Trophoblast cell (in vitro differentiated cells and primary cell): Measurements from ENCODE around the gene TCTN1.

Experiments used
- DNase-seq, 2 donors: peaks; one replicate each; pipeline ENCODE4 v3.0.0-alpha.2; 2016
- H2AFZ ChIP-seq: 2 replicates; pipeline ENCODE4 v1.6.1; 2013; ENCODE audit warnings: low read length, moderate library complexity, mild to moderate bottlenecking; ENCODE audit not compliant: insufficient read depth, poor library complexity
- H2AK5ac ChIP-seq: 2 replicates; pipeline ENCODE4 v1.6.1; 2013; ENCODE audit warnings: mild to moderate bottlenecking, low read length
- H2BK120ac ChIP-seq: 2 replicates; pipeline ENCODE4 v1.6.1; 2013; ENCODE audit warnings: low read length, mild to moderate bottlenecking, moderate library complexity; ENCODE audit not compliant: insufficient read depth, poor library complexity
- H2BK12ac ChIP-seq: 2 replicates; pipeline ENCODE4 v1.6.1; 2013; ENCODE audit warnings: mild to moderate bottlenecking, low read length, moderate library complexity
- H2BK5ac ChIP-seq: 2 replicates; pipeline ENCODE4 v1.6.1; 2013; ENCODE audit warnings: low read length, low read depth, moderate library complexity, mild to moderate bottlenecking; ENCODE audit not compliant: poor library complexity
- H3K14ac ChIP-seq: 2 replicates; pipeline ENCODE4 v1.6.1; 2013; ENCODE audit warnings: mild to moderate bottlenecking, low read length
- H3K18ac ChIP-seq: 2 replicates; pipeline ENCODE4 v1.6.1; 2013; ENCODE audit warnings: mild to moderate bottlenecking, low read length
- H3K23ac ChIP-seq: 2 replicates; pipeline ENCODE4 v1.6.1; 2013; ENCODE audit warnings: low read length
- H3K27ac ChIP-seq: 2 replicates; pipeline ENCODE4 v1.5.1; 2013; ENCODE audit warnings: low read depth, mild to moderate bottlenecking, inconsistent platforms, low read length, moderate library complexity
- H3K27me3 ChIP-seq: 2 replicates; pipeline ENCODE4 v1.6.1; 2013; ENCODE audit warnings: inconsistent platforms, mild to moderate bottlenecking, low read length, moderate library complexity; ENCODE audit not compliant: insufficient read depth
- H3K36me3 ChIP-seq, 2 experiments: 1 replicate in 1 of 2; 2 replicates in 1 of 2; pipeline ENCODE4 v1.6.1; 2013; ENCODE audit warnings: low read length in 2 of 2, mild to moderate bottlenecking in 2 of 2, moderate library complexity in 1 of 2; ENCODE audit not compliant: insufficient read depth in 2 of 2, control insufficient read depth in 1 of 2
- H3K4ac ChIP-seq: 2 replicates; pipeline ENCODE4 v1.6.1; 2013; ENCODE audit warnings: low read depth, mild to moderate bottlenecking, low read length, moderate library complexity
- H3K4me1 ChIP-seq, 2 experiments: 1 replicate in 1 of 2; 2 replicates in 1 of 2; pipeline ENCODE4 v1.6.1; 2013; ENCODE audit warnings: low read length in 2 of 2, mild to moderate bottlenecking in 2 of 2, moderate library complexity in 1 of 2; ENCODE audit not compliant: insufficient read depth in 2 of 2, control insufficient read depth in 1 of 2
- H3K4me2 ChIP-seq: 2 replicates; pipeline ENCODE4 v1.6.1; 2013; ENCODE audit warnings: inconsistent platforms, mild to moderate bottlenecking, low read length, moderate library complexity
- H3K4me3 ChIP-seq: 2 replicates; pipeline ENCODE4 v1.5.1; 2013; ENCODE audit warnings: mild to moderate bottlenecking, low read depth, low read length, inconsistent platforms
- H3K79me1 ChIP-seq: one replicate; pipeline ENCODE4 v1.6.1; 2013; ENCODE audit warnings: low read length
- H3K79me2 ChIP-seq: 2 replicates; pipeline ENCODE4 v1.6.1; 2013; ENCODE audit warnings: low read length, mild to moderate bottlenecking; ENCODE audit not compliant: control insufficient read depth, insufficient read depth, poor library complexity
- H3K9ac ChIP-seq: 2 replicates; pipeline ENCODE4 v1.6.1; 2013; ENCODE audit warnings: mild to moderate bottlenecking, low read length
- H3K9me3 ChIP-seq: 2 replicates; pipeline ENCODE4 v1.6.1; 2013; ENCODE audit warnings: low read depth, mild to moderate bottlenecking, control low read depth, inconsistent platforms, low read length; ENCODE audit not compliant: insufficient read depth
- H4K12ac ChIP-seq: 2 replicates; pipeline ENCODE4 v1.6.1; 2013; ENCODE audit warnings: low read depth, mild to moderate bottlenecking, low read length, moderate library complexity
- H4K8ac ChIP-seq: 2 replicates; pipeline ENCODE4 v1.6.1; 2013; ENCODE audit warnings: low read depth, mild to moderate bottlenecking, low read length, moderate library complexity
- H4K91ac ChIP-seq: one replicate; pipeline ENCODE4 v1.6.1; 2013; ENCODE audit warnings: low read depth, mild to moderate bottlenecking, low read length, moderate library complexity
- WGBS: extraction: QIAGEN DNeasy Blood & Tissue Kit; methylation state at CpG from one replicate; pipeline ENCODE4 v1.1.7; 2013; ENCODE audit warnings: missing lambda C conversion rate; ENCODE audit not compliant: insufficient read length, insufficient coverage; ENCODE audit errors: extremely low coverage; 5-methylcytosine and 5-hydroxymethylcytosine counted together

TCTN1 gene

DNA sequence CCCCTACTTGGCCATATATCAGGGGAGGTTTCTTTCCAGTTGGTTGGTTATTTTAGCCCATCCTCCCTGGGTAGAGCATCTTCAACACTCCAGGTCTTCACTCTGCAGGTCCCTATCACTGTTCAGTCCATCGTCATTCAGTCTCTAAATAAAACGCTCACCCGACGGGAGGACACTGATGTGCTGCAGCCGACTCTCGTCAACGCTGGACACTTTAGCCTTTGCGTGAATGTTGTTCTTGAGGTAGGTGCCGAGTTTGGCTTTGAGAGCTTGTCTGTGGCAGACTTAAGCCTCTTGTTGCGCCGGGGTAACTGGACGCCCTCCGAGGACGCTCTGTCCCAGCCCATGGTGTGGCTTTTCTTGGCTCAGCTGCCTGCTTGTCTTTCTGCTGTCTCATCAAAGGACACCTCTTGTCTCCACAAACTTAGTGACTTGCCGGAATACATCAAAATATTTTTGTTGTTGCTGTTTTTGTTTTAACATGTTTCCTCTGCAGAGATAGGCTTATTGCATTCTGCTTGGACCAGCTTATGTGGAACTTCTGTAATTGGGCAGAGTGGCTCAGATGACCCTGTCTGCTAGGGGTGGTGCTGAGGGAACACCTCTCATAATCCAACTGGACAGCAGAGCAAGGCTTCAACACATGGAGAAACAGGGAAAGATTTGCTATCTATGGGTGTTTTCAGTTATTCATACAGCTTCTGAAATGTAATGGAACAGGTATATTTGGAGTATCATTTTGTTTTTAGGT is 26.5 kb downstream of the TCTN1 start:
- no peak overlapping the region for H3K4me2 ChIP-seq
- H3K9ac ChIP-seq: no peak overlapping the region

DNA sequence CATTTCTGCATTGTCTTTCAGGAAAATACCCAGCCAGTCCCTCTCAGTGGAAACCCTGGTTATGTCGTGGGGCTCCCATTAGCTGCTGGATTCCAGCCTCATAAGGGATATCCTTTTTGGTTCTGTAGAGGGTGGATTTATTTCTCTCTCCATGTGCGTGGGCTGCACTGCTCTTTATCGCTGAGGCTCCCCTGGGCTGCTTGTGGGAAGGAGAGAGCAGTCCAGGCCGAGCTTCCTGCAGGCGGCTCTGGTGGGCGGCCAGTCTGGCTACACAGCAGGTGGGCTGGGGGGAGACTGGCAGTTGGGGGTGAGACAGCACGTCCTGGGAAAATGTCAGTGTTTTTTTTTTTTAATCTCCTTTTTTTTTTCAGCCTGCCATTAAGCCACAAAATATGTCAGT is 27.6 kb downstream of the TCTN1 start:
- H4K91ac ChIP-seq: no peak overlapping the region
- H3K27ac ChIP-seq: no peak overlapping the region
- no peak overlapping the region for H3K18ac ChIP-seq
- no peak overlapping the region for H3K4ac ChIP-seq
- WGBS: no CpG with 5 or more reads among the region's 7 CpGs
- H3K4me2 ChIP-seq: no peak overlapping the region
- H3K36me3 ChIP-seq: no peaks in the 10 kb centered on the region
- no peak overlapping the region for H2BK120ac ChIP-seq
- H3K23ac ChIP-seq: no peak overlapping the region
- no peak overlapping the region for H3K9ac ChIP-seq
- H2BK5ac ChIP-seq: no peak overlapping the region
- no peak overlapping the region for H3K4me3 ChIP-seq
- no peak overlapping the region for H2AK5ac ChIP-seq
- no peak for DNase-seq
- H3K79me1 ChIP-seq: no peaks in the 10 kb centered on the region
- H3K14ac ChIP-seq: no peak overlapping the region
- peaks cover 0 to 4% of the 10 kb centered on the region in 2 experiments for H3K4me1 ChIP-seq
- H2AFZ ChIP-seq: no peak overlapping the region
- no peaks in the 10 kb centered on the region for H3K79me2 ChIP-seq
- H2BK12ac ChIP-seq: no peak overlapping the region
- no peak overlapping the region for H4K12ac ChIP-seq
- peaks cover 4% of the 10 kb centered on the region for H3K9me3 ChIP-seq
- no peaks in the 10 kb centered on the region for H3K27me3 ChIP-seq
- H4K8ac ChIP-seq: no peak overlapping the region

More for the DNA sequence above, 26.5 kb downstream of the TCTN1 start:
- Histone ChIP-seq H3K27me3 (no peaks in the 10 kb centered on the region), H3K4me3 (no peak overlapping the region), H4K8ac (no peak overlapping the region), H3K23ac (no peak overlapping the region), H3K14ac (no peak overlapping the region), H2AK5ac (no peak overlapping the region), H3K4me1 (peaks cover 0 to 4% of the 10 kb centered on the region in 2 experiments), H3K18ac (no peak overlapping the region), H4K91ac (no peak overlapping the region), H3K79me1 (no peaks in the 10 kb centered on the region), H2BK12ac (no peak overlapping the region), H3K4ac (no peak overlapping the region), H3K27ac (no peak overlapping the region), H4K12ac (no peak overlapping the region), H2BK5ac (no peak overlapping the region), H3K36me3 (no peaks in the 10 kb centered on the region), H3K9me3 (peaks cover 2% of the 10 kb centered on the region), H3K79me2 (no peaks in the 10 kb centered on the region), H2AFZ (no peak overlapping the region), H2BK120ac (no peak overlapping the region)
- DNase-seq: no peak
- no CpG with 5 or more reads among the region's 15 CpGs for WGBS

DNA sequence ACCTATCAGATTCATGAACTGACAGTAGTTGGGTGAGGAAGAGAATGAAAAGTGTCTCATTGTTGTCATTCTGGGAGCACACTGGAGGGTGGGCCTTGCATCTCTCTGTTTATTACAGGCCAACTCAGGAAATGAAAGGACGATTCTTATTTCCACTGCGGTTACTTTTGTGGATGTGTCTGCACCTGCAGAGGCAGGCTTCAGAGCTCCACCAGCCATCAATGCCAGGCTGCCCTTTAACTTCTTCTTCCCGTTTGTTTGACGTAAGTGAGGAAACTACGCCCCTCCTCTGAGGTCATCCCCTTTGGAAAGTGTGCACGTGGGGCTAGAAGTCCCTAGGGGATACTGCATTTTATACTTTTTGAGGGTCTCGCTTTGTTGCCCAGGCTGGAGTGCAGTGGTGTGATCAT is 33.7 kb downstream of the TCTN1 start:
- Histone ChIP-seq H3K14ac (no peak overlapping the region), H2BK12ac (no peak overlapping the region), H3K9me3 (peaks cover 1% of the 10 kb centered on the region), H2AK5ac (no peak overlapping the region), H2AFZ (no peak overlapping the region), H3K4ac (no peak overlapping the region), H4K12ac (no peak overlapping the region), H4K8ac (no peak overlapping the region), H2BK5ac (no peak overlapping the region), H3K36me3 (no peaks in the 10 kb centered on the region), H3K4me1 (no peaks in the 10 kb centered on the region), H3K79me2 (no peaks in the 10 kb centered on the region), H4K91ac (no peak overlapping the region), H3K18ac (no peak overlapping the region), H3K27ac (no peak overlapping the region), H3K27me3 (no peaks in the 10 kb centered on the region), H3K4me3 (no peak overlapping the region), H3K9ac (no peak overlapping the region), H3K79me1 (no peaks in the 10 kb centered on the region), H2BK120ac (no peak overlapping the region), H3K23ac (no peak overlapping the region), H3K4me2 (no peak overlapping the region)
- no peak for DNase-seq
- no CpG with 5 or more reads among the region's 7 CpGs for WGBS

DNA sequence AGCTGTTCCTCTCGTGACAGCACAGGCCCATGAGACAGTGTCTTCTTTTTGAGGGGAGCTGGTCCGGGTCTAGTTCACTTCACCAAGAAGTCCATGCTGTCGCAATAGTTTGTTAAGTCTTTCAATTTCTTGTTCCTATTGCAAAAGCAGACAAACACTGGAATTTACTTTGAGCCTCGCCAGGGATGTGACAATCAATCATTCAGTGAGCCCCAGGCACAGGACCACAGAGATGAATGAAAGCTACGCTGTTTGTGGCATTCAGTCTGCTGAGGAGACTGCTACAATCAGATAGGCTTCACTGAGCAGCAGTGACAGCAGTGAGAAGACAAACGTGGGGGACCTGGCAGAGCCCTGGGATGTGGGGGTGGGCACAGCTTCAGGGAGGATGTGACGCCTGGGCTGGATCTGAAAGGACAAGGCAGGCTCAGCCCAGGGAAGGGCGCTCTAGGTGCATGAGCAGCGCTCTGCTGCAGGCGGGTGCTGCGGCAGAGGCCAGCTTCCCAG is 35.5 kb downstream of the TCTN1 start:
- no peaks in the 10 kb centered on the region for H3K4me1 ChIP-seq
- H3K79me2 ChIP-seq: no peaks in the 10 kb centered on the region
- H4K8ac ChIP-seq: no peak overlapping the region
- DNase-seq: no peak
- H3K4me3 ChIP-seq: no peak overlapping the region
- no peak overlapping the region for H2BK120ac ChIP-seq
- no peak overlapping the region for H2BK12ac ChIP-seq
- H3K36me3 ChIP-seq: no peaks in the 10 kb centered on the region
- H2BK5ac ChIP-seq: no peak overlapping the region
- no peak overlapping the region for H3K4me2 ChIP-seq
- H3K18ac ChIP-seq: no peak overlapping the region
- no peak overlapping the region for H2AK5ac ChIP-seq
- H3K23ac ChIP-seq: no peak overlapping the region
- H3K9me3 ChIP-seq: peaks cover 1% of the 10 kb centered on the region
- H3K27ac ChIP-seq: no peak overlapping the region
- H3K27me3 ChIP-seq: no peaks in the 10 kb centered on the region
- H3K4ac ChIP-seq: no peak overlapping the region
- no peaks in the 10 kb centered on the region for H3K79me1 ChIP-seq
- no peak overlapping the region for H2AFZ ChIP-seq
- WGBS: no CpG with 5 or more reads among the region's 11 CpGs
- H3K14ac ChIP-seq: no peak overlapping the region
- no peak overlapping the region for H4K12ac ChIP-seq
- H4K91ac ChIP-seq: no peak overlapping the region
- no peak overlapping the region for H3K9ac ChIP-seq
